Epithelial cell of proximal tubule (primary cell): ENCODE results near the gene PLCB1. TPM values are rescaled to one million over a fixed set of nuclear protein-coding genes. Genes with fewer than 3 reads are reported as not detected.
"Not testable (repeated sequence)": the region's sequence is repeated elsewhere in the genome, so short reads cannot be mapped to it uniquely, and the experiment has no call there.

Source experiments
- DNase-seq: peaks from one replicate; pipeline ENCODE4 v3.0.0-alpha.2; 2011; ENCODE audit warnings: low read depth
- H3K4me3 ChIP-seq: 2 replicates; pipeline ENCODE4 v1.5.1; 2011; ENCODE audit warnings: low read depth, mild to moderate bottlenecking, low read length
- total RNA-seq: library from RNA; depleted of rRNA; stranded (reverse); fragments of >200 nt; gene quantifications from 2 replicates; pipeline ENCODE4 v1.2.3, GENCODE V29; 2015
- TF ChIP-seq, protein P1 (sequence below): conservative IDR thresholded peaks from 2 replicates; pipeline ENCODE4 v1.5.1; 2012; ENCODE audit warnings: low read depth, mild to moderate bottlenecking, low read length

Gene PLCB1
- total RNA-seq, 1 donor from 2014 or later: 2.2 TPM

DNA sequence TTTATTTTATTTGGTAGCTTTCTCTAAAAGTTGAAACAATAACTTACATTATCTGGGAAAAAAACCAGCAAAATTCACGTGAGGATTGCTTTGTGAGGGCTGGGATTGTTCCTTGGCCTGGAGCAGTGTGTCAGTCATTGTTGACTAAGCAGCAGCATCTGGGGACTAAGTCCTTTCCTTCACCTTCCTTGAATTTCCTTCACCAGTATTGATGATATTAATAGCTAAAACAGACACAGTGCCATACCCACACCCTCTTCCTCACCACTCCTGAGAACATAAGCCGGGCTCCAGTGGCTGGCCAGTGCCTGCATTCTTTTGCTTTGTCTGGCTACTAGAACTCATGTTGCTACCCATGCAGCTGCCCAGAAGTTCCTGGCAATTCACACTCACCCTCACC, 23.7 kb downstream of the PLCB1 start:
- DNase-seq: no peak
- TF ChIP-seq, protein P1, sequence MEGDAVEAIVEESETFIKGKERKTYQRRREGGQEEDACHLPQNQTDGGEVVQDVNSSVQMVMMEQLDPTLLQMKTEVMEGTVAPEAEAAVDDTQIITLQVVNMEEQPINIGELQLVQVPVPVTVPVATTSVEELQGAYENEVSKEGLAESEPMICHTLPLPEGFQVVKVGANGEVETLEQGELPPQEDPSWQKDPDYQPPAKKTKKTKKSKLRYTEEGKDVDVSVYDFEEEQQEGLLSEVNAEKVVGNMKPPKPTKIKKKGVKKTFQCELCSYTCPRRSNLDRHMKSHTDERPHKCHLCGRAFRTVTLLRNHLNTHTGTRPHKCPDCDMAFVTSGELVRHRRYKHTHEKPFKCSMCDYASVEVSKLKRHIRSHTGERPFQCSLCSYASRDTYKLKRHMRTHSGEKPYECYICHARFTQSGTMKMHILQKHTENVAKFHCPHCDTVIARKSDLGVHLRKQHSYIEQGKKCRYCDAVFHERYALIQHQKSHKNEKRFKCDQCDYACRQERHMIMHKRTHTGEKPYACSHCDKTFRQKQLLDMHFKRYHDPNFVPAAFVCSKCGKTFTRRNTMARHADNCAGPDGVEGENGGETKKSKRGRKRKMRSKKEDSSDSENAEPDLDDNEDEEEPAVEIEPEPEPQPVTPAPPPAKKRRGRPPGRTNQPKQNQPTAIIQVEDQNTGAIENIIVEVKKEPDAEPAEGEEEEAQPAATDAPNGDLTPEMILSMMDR: no peak
- no peak overlapping the region for H3K4me3 ChIP-seq

DNA sequence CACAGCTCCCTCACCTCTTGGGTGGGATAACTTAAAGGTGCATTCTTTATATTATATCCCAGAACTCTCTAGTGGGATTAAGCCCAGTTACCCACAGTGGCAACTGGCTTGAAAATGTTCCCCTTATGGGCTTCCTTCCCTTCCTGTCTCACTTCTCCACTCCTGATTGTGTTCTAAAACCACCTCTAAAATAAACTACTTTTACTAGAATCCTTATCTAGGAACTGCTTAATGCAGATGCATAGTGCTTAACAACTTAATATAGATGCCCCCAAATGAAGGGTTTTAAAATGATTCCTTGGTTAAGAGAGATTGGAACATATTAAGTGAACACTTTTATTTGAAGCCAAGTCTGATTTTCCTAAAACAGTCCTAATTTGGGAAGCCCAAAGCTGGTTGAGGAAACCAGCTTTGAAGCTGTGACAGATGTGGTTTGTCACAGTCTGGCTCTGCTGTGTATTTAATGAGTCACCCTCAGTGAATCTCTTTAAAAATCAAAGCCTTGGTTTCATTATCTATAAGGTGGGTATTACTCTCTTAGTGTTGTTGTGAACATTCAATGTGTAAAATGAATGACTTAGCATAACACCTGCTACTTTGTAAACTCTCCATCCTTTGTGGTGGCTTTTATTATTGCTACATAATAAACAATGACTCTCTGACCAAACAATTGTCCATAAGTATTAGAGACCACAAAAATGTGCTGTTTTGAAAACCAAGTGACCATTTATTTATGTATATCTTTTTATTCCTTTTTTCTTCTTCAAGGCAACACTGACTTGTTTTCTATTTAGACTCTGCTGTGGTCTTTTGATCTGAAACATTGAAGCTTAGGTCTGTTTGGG, 24.4 kb downstream of the PLCB1 start:
- TF ChIP-seq, protein P1: no peak
- no peak for DNase-seq
- no peak overlapping the region for H3K4me3 ChIP-seq

DNA sequence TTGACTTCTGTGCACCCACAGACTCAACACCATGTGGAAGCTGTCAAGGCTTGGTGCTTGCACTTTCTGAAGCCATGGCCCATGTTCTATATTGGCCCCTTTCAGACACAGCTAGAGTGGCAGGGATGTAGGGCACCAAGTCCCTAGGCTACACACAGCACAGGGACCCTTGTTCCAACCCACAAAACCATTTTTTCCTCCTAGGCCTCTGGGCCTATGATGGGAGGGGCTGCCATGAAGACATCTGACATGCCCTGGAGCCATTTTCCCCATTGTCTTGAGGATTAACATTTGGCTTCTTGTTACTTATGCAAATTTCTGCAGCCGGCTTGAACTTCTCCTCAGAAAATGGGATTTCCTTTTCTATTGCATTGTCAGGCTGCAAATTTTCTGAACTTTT, 27.2 kb downstream of the PLCB1 start:
- not testable (repeated sequence) for DNase-seq, H3K4me3 ChIP-seq

DNA sequence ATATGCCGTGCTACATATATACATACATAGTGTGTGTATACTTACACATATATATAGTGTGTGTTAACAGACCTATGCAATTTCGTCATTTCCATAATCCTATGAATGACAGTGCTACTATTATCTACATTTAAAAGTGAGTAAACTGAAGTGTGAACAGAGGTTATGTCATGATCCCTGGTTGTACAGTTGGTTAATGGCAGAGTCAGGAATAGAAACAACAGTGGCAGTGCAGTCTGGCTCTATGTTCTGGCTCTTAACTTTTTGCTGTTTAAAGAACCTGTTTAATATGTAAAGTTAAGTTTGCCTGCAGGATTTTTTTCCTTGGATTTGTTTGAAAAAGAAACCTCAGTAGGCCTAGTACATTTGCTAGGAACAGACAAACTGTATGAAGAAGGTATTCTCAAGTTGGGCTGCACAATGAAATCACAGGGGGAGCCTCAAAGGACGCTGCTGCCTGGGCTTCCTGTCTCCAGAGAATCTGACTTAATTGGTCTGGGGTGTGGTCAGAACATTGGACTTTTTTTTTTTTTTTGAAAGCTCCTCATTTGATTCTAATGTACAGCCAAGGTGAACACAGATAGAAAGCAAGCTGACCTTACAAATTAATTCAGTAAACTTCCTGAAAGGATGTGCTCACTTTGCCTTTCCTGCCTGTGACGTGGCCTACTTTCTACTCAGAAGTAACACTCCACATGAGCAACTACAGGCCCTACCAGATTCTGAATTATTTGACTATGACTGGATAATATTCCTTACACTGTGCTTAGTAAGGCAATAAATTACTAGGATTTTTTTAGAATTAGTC, 29.4 kb downstream of the PLCB1 start:
- TF ChIP-seq, protein P1: no peak
- no peak for DNase-seq
- no peak overlapping the region for H3K4me3 ChIP-seq

DNA sequence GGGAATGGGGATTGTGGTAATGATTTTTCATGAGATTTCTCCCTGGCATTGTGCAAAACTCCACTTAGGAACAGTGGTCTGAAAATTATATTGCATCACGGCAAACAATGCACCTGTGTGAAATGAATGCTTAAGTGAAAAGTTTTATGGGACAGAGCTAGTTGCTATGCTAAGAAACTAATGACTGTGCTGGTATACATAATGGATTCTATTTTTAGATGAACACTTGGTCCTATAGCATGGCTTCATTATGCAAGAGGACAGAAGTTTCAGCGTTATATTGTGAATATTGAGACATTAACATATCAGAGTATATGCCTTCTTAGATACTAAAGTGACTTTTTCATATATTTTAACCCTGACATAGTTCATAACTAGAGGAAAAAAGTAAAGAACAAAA, 30.5 kb downstream of the PLCB1 start:
- DNase-seq: no peak
- H3K4me3 ChIP-seq: no peak overlapping the region
- TF ChIP-seq, protein P1: no peak

DNA sequence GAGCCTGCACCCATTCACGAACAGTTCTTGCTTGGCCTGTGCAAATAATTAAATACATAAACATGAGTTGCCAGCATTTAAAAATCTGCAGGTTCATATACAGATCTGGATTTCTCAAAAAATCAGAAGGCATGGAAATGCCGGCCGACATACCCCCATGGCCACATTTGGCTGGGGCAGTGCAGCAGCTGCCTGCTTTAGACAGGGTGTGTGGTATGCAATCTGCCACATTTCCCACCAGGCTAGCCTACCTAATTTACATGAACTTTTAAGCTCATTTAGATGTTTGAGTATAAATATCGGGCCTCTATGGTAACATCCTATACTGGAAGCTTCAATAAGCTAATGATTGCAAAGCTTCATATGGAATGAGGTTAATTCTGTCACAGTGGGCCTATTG, 31.5 kb downstream of the PLCB1 start:
- TF ChIP-seq, protein P1: no peak
- DNase-seq: no peak
- H3K4me3 ChIP-seq: no peak overlapping the region

DNA sequence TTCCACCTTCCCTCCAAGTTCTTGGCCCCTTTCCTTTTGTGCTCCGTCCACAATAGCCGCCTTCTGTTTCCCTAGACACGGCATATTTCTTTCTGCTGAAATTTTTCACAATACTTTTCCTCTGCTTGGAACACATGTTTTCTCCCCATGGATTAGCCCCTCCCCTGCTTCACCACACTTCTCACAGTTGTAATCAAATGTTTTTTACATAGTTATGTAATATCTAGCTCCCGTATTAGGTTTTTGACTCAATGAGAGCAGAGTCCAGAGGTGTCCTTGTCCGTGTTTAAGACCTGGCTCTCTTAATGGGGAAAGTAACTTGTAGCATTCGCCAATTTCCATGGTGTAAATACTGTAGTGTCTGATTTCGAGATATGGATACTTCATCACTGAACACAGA, 34.7 kb downstream of the PLCB1 start:
- no peak for DNase-seq
- no peak overlapping the region for H3K4me3 ChIP-seq
- TF ChIP-seq, protein P1: no peak
